Fibroblast of peridontal ligament (primary cell): ENCODE measurements around the gene OR6Y1.

Source experiments
- DNase-seq: peaks from one replicate; pipeline ENCODE4 v3.0.0-alpha.2; 2010; ENCODE audit errors: extremely low read depth

Gene OR6Y1

DNA sequence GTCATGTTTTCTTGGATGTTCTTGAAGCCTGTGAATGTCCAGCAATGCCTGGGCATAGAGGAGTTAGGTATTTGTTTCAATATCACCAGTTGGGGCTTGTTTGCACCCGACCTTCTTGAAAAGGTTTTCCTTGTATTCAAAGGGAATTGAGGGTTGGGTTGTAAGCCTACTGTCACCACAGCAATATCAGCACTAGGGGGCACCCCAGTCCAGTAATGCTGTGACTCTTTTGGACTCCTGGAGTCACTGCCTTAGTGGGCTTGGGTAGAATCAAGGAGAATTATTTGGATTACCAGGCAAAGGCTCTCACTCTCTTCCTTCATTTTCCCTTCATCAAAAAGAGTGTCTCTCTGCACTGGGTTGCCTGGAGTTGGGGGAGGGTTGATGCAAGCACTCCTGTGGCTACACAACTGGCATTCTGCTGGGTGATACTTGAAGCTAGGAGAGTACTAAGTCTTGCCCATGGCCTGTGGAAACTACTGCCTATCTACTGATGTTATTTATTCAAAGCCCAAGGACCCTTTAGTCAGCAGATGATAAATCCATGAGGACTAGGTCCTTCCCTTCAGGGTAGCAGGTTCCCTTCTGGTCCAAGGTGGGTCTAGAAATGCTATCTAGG, 47.7 kb downstream of the OR6Y1 start:
- no peak for DNase-seq

DNA sequence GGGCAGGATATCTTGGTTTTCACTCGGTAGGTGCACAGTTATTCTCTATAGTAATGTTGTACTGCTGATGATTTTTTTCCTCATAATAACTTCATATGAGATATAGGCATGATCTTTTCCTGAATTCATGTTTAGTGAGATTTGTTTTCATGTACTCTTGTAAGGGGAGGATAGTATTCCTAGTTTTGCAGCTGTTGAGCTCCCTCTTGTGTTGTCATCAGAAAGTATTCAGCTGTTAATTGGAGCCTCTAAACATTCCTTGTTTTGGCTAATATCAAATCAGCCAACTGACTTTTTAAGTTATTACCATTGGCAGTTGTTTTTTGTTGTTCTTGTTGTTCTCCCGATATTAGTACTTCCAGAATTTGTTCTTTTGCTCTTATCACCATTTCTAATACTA, 57.8 kb downstream of the OR6Y1 start:
- no peak for DNase-seq

DNA sequence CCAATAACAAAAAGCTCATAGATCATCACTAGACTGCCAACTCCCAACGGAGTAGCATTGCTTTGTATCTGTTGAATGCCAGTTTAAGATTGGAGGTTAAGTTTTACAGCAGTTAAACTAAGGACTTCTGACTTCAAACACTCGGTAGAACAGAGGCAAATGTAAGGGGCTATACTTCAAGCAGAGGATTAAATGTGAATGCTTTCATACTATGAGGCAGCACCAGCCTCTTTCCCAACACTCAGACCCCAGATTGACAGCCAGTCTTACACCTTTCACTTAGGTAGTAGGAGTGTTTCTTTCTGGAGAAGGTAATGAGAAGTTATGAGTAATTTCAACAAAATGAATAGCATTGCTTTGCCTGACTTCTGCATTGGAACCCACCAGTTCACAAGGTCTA, 59.4 kb downstream of the OR6Y1 start:
- DNase-seq = no peak
